Measurements from ENCODE around the gene APLN.

Gene APLN

GRCh38 chrX:129654652-129655546, at the start of gene APLN:
Gene APLN (minus strand): TSS chrX:129654956. CDS start chrX:129654630, 326 bp downstream.
- no peak for DNase-seq

- no peak for DNase-seq
Observed at GRCh38 chrX:129704491-129704890, 49.7 kb upstream of the APLN start.

GRCh38 chrX:129701624-129702069, 46.9 kb upstream of the APLN start:
- DNase-seq: no peak

GRCh38 chrX:129700536-129700935, 45.8 kb upstream of the APLN start:
- DNase-seq: no peak

GRCh38 chrX:129698150-129698549, 43.4 kb upstream of the APLN start:
- DNase-seq: no peak

GRCh38 chrX:129697204-129697829, 42.6 kb upstream of the APLN start:
- DNase-seq: no peak

- DNase-seq: no peak
Observed at GRCh38 chrX:129696463-129697155, 41.9 kb upstream of the APLN start.

GRCh38 chrX:129695937-129696336, 41.2 kb upstream of the APLN start:
- no peak for DNase-seq

GRCh38 chrX:129695535-129695934, 40.8 kb upstream of the APLN start:
- DNase-seq: no peak

- DNase-seq: no peak
Observed at GRCh38 chrX:129694805-129695204, 40.0 kb upstream of the APLN start.

- DNase-seq: no peak
Observed at GRCh38 chrX:129693354-129693753, 38.6 kb upstream of the APLN start.

- DNase-seq: no peak
Observed at GRCh38 chrX:129690435-129690834, 35.7 kb upstream of the APLN start.

GRCh38 chrX:129689796-129690195, 35.0 kb upstream of the APLN start:
- no peak for DNase-seq

GRCh38 chrX:129688097-129688496, 33.3 kb upstream of the APLN start:
- DNase-seq: no peak

- DNase-seq: no peak
Observed at GRCh38 chrX:129686422-129686948, 31.7 kb upstream of the APLN start.

GRCh38 chrX:129682979-129683378, 28.2 kb upstream of the APLN start:
- DNase-seq: no peak

- no peak for DNase-seq
Observed at GRCh38 chrX:129679901-129680300, 25.1 kb upstream of the APLN start.

- DNase-seq: peak; percentile 46
Observed at GRCh38 chrX:129678614-129679195, 23.9 kb upstream of the APLN start.

- DNase-seq: no peak
Observed at GRCh38 chrX:129667412-129667811, 12.7 kb upstream of the APLN start.

- DNase-seq: no peak
Observed at GRCh38 chrX:129665916-129666644, 11.3 kb upstream of the APLN start.

GRCh38 chrX:129663171-129663570, 8.4 kb upstream of the APLN start:
- DNase-seq: no peak

GRCh38 chrX:129661369-129661768, 6.6 kb upstream of the APLN start:
- DNase-seq: no peak
